K562 (cell line): Measurements from ENCODE around the gene TBX19. TPM values are rescaled to one million over a fixed set of nuclear protein-coding genes. Genes with fewer than 3 reads are reported as not detected.

ENCODE experiments used
- BRF2 ChIP-seq: IDR thresholded peaks from 3 replicates; pipeline ENCODE4 v1.6.1; 2011; ENCODE audit warnings: borderline replicate concordance, mild to moderate bottlenecking; ENCODE audit not compliant: insufficient read length, insufficient read depth
- CREB5 ChIP-seq: fragments of 250-450 bp; sonication (Bioruptor Pico); IDR thresholded peaks from 2 replicates; pipeline ENCODE4 v1.5.0; 2020; ENCODE audit warnings: mild to moderate bottlenecking
- DLX4 ChIP-seq: fragments of 250-450 bp; sonication (Bioruptor Pico); IDR thresholded peaks from 2 replicates; pipeline ENCODE4 v1.6.1; 2021; ENCODE audit warnings: mild to moderate bottlenecking
- HLTF ChIP-seq: fragments of 450-650 bp; IDR thresholded peaks from 2 replicates; pipeline ENCODE4 v1.6.1; 2016
- NUFIP1 ChIP-seq: fragments of 450-650 bp; IDR thresholded peaks from 2 replicates; pipeline ENCODE4 v1.6.1; 2018; ENCODE audit not compliant: partially characterized antibody
- SMAD2 ChIP-seq: fragments of 150-350 bp; IDR thresholded peaks from 2 replicates; pipeline ENCODE4 v1.6.1; 2014; ENCODE audit warnings: low read depth, mild to moderate bottlenecking, low read length
- TAL1 ChIP-seq: fragments of 450-650 bp; IDR thresholded peaks from 2 replicates; pipeline ENCODE4 v1.6.1; 2016; ENCODE audit warnings: mild to moderate bottlenecking
- ZBTB17 ChIP-seq: fragments of 450-650 bp; formaldehyde crosslinking; IDR thresholded peaks from 2 replicates; pipeline ENCODE4 v1.4.0; 2020; ENCODE audit warnings: mild to moderate bottlenecking
- ZNF282 ChIP-seq: sonication (generic); formaldehyde crosslinking; IDR thresholded peaks from 2 replicates; pipeline ENCODE4 v1.8.1; 2023; ENCODE audit warnings: missing genetic modification reagents
- ZNF57 ChIP-seq: fragments of 450-650 bp; formaldehyde crosslinking; IDR thresholded peaks from 2 replicates; pipeline ENCODE4 v1.4.0; 2020; ENCODE audit warnings: mild to moderate bottlenecking, moderate library complexity
- ZZZ3 ChIP-seq: fragments of 450-650 bp; IDR thresholded peaks from 2 replicates; pipeline ENCODE4 v1.6.1; 2016; ENCODE audit warnings: antibody characterized with exemption, mild to moderate bottlenecking, moderate library complexity
- polyA plus RNA-seq, 8 experiments: library from polyadenylated mRNA; depleted of rRNA in 4 of 8; stranded (reverse) in 5 of 8; unstranded in 3 of 8; fragments of >200 nt; fragmentation: Nextera tagmentation in 2 of 8; fragmentation: Illumina TruSeq in 1 of 8; extraction: Ambion mirVana in 2 of 8; extraction: Trizol in 1 of 8; gene quantifications; 2 replicates each; pipeline versions ENCODE4 v1.2.1 to v1.2.3, GENCODE V29; 2011 to 2014; ENCODE audit warnings: inconsistent platforms in 1 of 8, missing spikeins in 1 of 8
- total RNA-seq, 7 experiments: library from RNA; depleted of rRNA in 6 of 7; stranded (reverse); fragments of >200 nt in 6 of 7; fragmentation: Illumina TruSeq in 2 of 7; extraction: Trizol in 2 of 7; gene quantifications; 2 replicates each; pipeline versions ENCODE4 v1.2.1 to v1.2.3, GENCODE V29; 2011 to 2021; ENCODE audit warnings: low replicate concordance in 1 of 7
- TF ChIP-seq, protein P1 (sequence below), 2 experiments: IDR thresholded peaks; 2 replicates each; pipeline ENCODE4 v1.6.1; 2012; ENCODE audit warnings: improper control_type of control experiment in 2 of 2, low read depth in 2 of 2, low read length in 2 of 2, borderline replicate concordance in 1 of 2
- TF ChIP-seq, protein P2 (sequence below), 2 experiments: fragments of 450-650 bp in 1 of 2; sonication (generic) in 1 of 2; formaldehyde crosslinking in 1 of 2; IDR thresholded peaks; 2 replicates each; pipeline versions ENCODE4 v1.7.1 to v1.9.0; 2016 to 2022; ENCODE audit warnings: inconsistent platforms in 1 of 2, mild to moderate bottlenecking in 1 of 2, missing genetic modification reagents in 1 of 2

TBX19 gene
- total and polyA plus RNA-seq, 9 of the 15 experiments (the other 6 are each of a cell fraction or from before 2014, with no cell fraction given) = 0.32 to 3.1 (median 0.95) TPM

GRCh38 chr1:168281603-168282325 lies 1.1 kb downstream of the TBX19 start (continued):
- TF ChIP-seq, protein P1, sequence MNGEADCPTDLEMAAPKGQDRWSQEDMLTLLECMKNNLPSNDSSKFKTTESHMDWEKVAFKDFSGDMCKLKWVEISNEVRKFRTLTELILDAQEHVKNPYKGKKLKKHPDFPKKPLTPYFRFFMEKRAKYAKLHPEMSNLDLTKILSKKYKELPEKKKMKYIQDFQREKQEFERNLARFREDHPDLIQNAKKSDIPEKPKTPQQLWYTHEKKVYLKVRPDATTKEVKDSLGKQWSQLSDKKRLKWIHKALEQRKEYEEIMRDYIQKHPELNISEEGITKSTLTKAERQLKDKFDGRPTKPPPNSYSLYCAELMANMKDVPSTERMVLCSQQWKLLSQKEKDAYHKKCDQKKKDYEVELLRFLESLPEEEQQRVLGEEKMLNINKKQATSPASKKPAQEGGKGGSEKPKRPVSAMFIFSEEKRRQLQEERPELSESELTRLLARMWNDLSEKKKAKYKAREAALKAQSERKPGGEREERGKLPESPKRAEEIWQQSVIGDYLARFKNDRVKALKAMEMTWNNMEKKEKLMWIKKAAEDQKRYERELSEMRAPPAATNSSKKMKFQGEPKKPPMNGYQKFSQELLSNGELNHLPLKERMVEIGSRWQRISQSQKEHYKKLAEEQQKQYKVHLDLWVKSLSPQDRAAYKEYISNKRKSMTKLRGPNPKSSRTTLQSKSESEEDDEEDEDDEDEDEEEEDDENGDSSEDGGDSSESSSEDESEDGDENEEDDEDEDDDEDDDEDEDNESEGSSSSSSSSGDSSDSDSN (IDR thresholded peaks at IDR 0.05; ENCODE audit: borderline replicate concordance in 1 of 2, low read depth in 2 of 2, low read length in 2 of 2) = no peak
- no peak for TF ChIP-seq ZZZ3
- TF ChIP-seq TAL1 = peak; percentile 96
- no peak for TF ChIP-seq ZNF282
- no peak for TF ChIP-seq SMAD2
- TF ChIP-seq, protein P2, sequence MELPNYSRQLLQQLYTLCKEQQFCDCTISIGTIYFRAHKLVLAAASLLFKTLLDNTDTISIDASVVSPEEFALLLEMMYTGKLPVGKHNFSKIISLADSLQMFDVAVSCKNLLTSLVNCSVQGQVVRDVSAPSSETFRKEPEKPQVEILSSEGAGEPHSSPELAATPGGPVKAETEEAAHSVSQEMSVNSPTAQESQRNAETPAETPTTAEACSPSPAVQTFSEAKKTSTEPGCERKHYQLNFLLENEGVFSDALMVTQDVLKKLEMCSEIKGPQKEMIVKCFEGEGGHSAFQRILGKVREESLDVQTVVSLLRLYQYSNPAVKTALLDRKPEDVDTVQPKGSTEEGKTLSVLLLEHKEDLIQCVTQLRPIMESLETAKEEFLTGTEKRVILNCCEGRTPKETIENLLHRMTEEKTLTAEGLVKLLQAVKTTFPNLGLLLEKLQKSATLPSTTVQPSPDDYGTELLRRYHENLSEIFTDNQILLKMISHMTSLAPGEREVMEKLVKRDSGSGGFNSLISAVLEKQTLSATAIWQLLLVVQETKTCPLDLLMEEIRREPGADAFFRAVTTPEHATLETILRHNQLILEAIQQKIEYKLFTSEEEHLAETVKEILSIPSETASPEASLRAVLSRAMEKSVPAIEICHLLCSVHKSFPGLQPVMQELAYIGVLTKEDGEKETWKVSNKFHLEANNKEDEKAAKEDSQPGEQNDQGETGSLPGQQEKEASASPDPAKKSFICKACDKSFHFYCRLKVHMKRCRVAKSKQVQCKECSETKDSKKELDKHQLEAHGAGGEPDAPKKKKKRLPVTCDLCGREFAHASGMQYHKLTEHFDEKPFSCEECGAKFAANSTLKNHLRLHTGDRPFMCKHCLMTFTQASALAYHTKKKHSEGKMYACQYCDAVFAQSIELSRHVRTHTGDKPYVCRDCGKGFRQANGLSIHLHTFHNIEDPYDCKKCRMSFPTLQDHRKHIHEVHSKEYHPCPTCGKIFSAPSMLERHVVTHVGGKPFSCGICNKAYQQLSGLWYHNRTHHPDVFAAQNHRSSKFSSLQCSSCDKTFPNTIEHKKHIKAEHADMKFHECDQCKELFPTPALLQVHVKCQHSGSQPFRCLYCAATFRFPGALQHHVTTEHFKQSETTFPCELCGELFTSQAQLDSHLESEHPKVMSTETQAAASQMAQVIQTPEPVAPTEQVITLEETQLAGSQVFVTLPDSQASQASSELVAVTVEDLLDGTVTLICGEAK (IDR thresholded peaks at IDR 0.05) = peak; percentile 77
- TF ChIP-seq, protein P2 (CRISPR knock-in tag; IDR thresholded peaks at IDR 0.05) = no peak
- no peak for TF ChIP-seq ZNF57 (CRISPR knock-in tag)
- TF ChIP-seq NUFIP1 = peak; percentile 71
- TF ChIP-seq ZBTB17 = no peak
- TF ChIP-seq HLTF = no peak
- TF ChIP-seq CREB5 = no peak
- no peak for TF ChIP-seq BRF2
- no peak for TF ChIP-seq DLX4 (CRISPR knock-in tag)
